Osteocyte (in vitro differentiated cells): ENCODE measurements around the gene PKP1. TPM values are rescaled to one million over a fixed set of nuclear protein-coding genes. Genes with fewer than 3 reads are reported as not detected.

ENCODE experiments used
- DNase-seq: peaks from one replicate; pipeline ENCODE4 v3.0.0; 2021; ENCODE audit warnings: mixed read lengths; ENCODE audit not compliant: unreplicated experiment; ENCODE audit errors: extremely low spot score
- H3K27ac Mint-ChIP-seq: one replicate; pipeline ENCODE4 v1.8.0; 2021; ENCODE audit warnings: mild to moderate bottlenecking, mixed read lengths; ENCODE audit not compliant: unreplicated experiment
- H3K27me3 Mint-ChIP-seq: one replicate; pipeline ENCODE4 v1.8.0; 2021; ENCODE audit warnings: mixed read lengths; ENCODE audit not compliant: unreplicated experiment
- H3K36me3 Mint-ChIP-seq: one replicate; pipeline ENCODE4 v1.8.0; 2021; ENCODE audit warnings: mixed read lengths; ENCODE audit not compliant: unreplicated experiment
- H3K4me1 Mint-ChIP-seq: one replicate; pipeline ENCODE4 v1.8.0; 2021; ENCODE audit warnings: mixed read lengths; ENCODE audit not compliant: unreplicated experiment
- H3K4me3 Mint-ChIP-seq: one replicate; pipeline ENCODE4 v1.8.0; 2021; ENCODE audit warnings: mild to moderate bottlenecking, moderate library complexity, mixed read lengths; ENCODE audit not compliant: unreplicated experiment
- H3K9me3 Mint-ChIP-seq: one replicate; pipeline ENCODE4 v1.8.0; 2021; ENCODE audit warnings: mixed read lengths; ENCODE audit not compliant: unreplicated experiment
- total RNA-seq: library from RNA; stranded (reverse); gene quantifications from 2 replicates; pipeline ENCODE4 v1.2.1, GENCODE V29; 2021
- TF ChIP-seq, protein P1 (sequence below): fragments of 200-600 bp; sonication (generic); IDR thresholded peaks from 2 replicates; pipeline ENCODE4 v1.5.0; 2021; ENCODE audit warnings: antibody characterized with exemption, mild to moderate bottlenecking, moderate library complexity

Gene PKP1
- total RNA-seq, 1 donor from 2014 or later: not detected

GRCh38 chr1:201346337-201346939 is 63.1 kb downstream of the PKP1 start:
- Mint-ChIP-seq H3K4me1 (no peaks in the 10 kb centered on the region), H3K4me3 (no peak overlapping the region), H3K9me3 (peaks cover 2% of the 10 kb centered on the region), H3K27me3 (peaks cover 33% of the 10 kb centered on the region), H3K36me3 (no peaks in the 10 kb centered on the region), H3K27ac (no peak overlapping the region)
- TF ChIP-seq, protein P1, sequence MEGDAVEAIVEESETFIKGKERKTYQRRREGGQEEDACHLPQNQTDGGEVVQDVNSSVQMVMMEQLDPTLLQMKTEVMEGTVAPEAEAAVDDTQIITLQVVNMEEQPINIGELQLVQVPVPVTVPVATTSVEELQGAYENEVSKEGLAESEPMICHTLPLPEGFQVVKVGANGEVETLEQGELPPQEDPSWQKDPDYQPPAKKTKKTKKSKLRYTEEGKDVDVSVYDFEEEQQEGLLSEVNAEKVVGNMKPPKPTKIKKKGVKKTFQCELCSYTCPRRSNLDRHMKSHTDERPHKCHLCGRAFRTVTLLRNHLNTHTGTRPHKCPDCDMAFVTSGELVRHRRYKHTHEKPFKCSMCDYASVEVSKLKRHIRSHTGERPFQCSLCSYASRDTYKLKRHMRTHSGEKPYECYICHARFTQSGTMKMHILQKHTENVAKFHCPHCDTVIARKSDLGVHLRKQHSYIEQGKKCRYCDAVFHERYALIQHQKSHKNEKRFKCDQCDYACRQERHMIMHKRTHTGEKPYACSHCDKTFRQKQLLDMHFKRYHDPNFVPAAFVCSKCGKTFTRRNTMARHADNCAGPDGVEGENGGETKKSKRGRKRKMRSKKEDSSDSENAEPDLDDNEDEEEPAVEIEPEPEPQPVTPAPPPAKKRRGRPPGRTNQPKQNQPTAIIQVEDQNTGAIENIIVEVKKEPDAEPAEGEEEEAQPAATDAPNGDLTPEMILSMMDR: peak; percentile 66
- no peak for DNase-seq

GRCh38 chr1:201346987-201347386 is 63.7 kb downstream of the PKP1 start:
- Mint-ChIP-seq H3K36me3 (no peaks in the 10 kb centered on the region), H3K27me3 (peaks cover 37% of the 10 kb centered on the region), H3K9me3 (no peaks in the 10 kb centered on the region), H3K27ac (no peak overlapping the region), H3K4me1 (no peaks in the 10 kb centered on the region), H3K4me3 (no peak overlapping the region)
- TF ChIP-seq, protein P1: no peak
- no peak for DNase-seq

- TF ChIP-seq, protein P1: no peak
- DNase-seq: no peak
- Mint-ChIP-seq H3K27ac (no peak overlapping the region), H3K4me3 (no peak overlapping the region), H3K4me1 (no peaks in the 10 kb centered on the region), H3K9me3 (no peaks in the 10 kb centered on the region), H3K27me3 (peaks cover 43% of the 10 kb centered on the region), H3K36me3 (no peaks in the 10 kb centered on the region)
Measured at GRCh38 chr1:201347498-201348210, 64.3 kb downstream of the PKP1 start.

GRCh38 chr1:201348211-201348566 is 64.9 kb downstream of the PKP1 start:
- TF ChIP-seq, protein P1: peak; percentile 63
- Mint-ChIP-seq H3K4me3 (no peak overlapping the region), H3K27ac (no peak overlapping the region), H3K36me3 (no peaks in the 10 kb centered on the region), H3K9me3 (no peaks in the 10 kb centered on the region), H3K4me1 (no peaks in the 10 kb centered on the region), H3K27me3 (peaks cover 47% of the 10 kb centered on the region)
- DNase-seq: no peak

- H3K36me3 Mint-ChIP-seq: no peaks in the 10 kb centered on the region
- H3K4me3 Mint-ChIP-seq: no peak overlapping the region
- H3K4me1 Mint-ChIP-seq: no peaks in the 10 kb centered on the region
- DNase-seq: no peak
- no peaks in the 10 kb centered on the region for H3K9me3 Mint-ChIP-seq
- H3K27ac Mint-ChIP-seq: no peak overlapping the region
- TF ChIP-seq, protein P1: no peak
- peaks cover 53% of the 10 kb centered on the region for H3K27me3 Mint-ChIP-seq
Measured at GRCh38 chr1:201349092-201349491, 65.8 kb downstream of the PKP1 start.
